IMR-90 (cell line): ENCODE data around the gene NTRK3. TPM values are rescaled to one million over a fixed set of nuclear protein-coding genes. Genes with fewer than 3 reads are reported as not detected.

Experiments used
- ATAC-seq: fragments of 200-7000 bp; cut with Tn5 transposase; 2 replicates; pipeline ENCODE4 v1.9.1; 2020; ENCODE audit warnings: low read depth, mild to moderate bottlenecking, moderate library complexity
- BruUV-seq: library from RNA; stranded (reverse); fragments of 400-500 nt; replicated peaks from 2 replicates; lab custom pipeline; 2021; lab: Mats Ljungman, UMichigan
- CTCF ChIA-PET: fragments of 300-600 bp; formaldehyde crosslinking; extraction: SDS; loops from one replicate; lab custom pipeline; 2021; ENCODE audit warnings: antibody characterized with exemption; lab: Yijun Ruan, JAX
- POLR2A ChIA-PET: fragments of 300-600 bp; sonication (Branson Sonifier 250); formaldehyde crosslinking; loops from one replicate; lab custom pipeline; 2022; ENCODE audit warnings: antibody characterized with exemption; ENCODE audit not compliant: unreplicated experiment; lab: Charles Lee
- DNase-seq: peaks from one replicate; pipeline ENCODE4 v3.0.0; 2013
- H2AFZ ChIP-seq: replicated peaks from 2 replicates; pipeline ENCODE3; 2013; ENCODE audit warnings: low read length, mild to moderate bottlenecking; ENCODE audit not compliant: poor library complexity
- H2AK5ac ChIP-seq: 2 replicates; pipeline ENCODE4 v1.6.1; 2013; ENCODE audit warnings: low read depth, low read length, inconsistent platforms
- H2AK9ac ChIP-seq: replicated peaks from 2 replicates; pipeline ENCODE3; 2013; ENCODE audit warnings: mild to moderate bottlenecking, low read depth, low read length, moderate library complexity; ENCODE audit not compliant: poor library complexity
- H2BK120ac ChIP-seq: 2 replicates; pipeline ENCODE4 v1.6.1; 2013; ENCODE audit warnings: low read depth, low read length, inconsistent platforms
- H2BK15ac ChIP-seq: 3 replicates; pipeline ENCODE4 v1.6.1; 2013; ENCODE audit warnings: low read depth, low read length, inconsistent platforms
- H2BK20ac ChIP-seq: 2 replicates; pipeline ENCODE4 v1.6.1; 2013; ENCODE audit warnings: low read depth, mild to moderate bottlenecking, inconsistent platforms, low read length, moderate library complexity
- H2BK5ac ChIP-seq: 2 replicates; pipeline ENCODE4 v1.6.1; 2013; ENCODE audit warnings: mild to moderate bottlenecking, low read depth, low read length, inconsistent platforms; ENCODE audit not compliant: poor library complexity, severe bottlenecking
- H3K14ac ChIP-seq: replicated peaks from 2 replicates; pipeline ENCODE4 v1.6.1; 2013; ENCODE audit warnings: low read depth, low read length, inconsistent platforms
- H3K18ac ChIP-seq: 2 replicates; pipeline ENCODE4 v1.6.1; 2013; ENCODE audit warnings: low read depth, low read length, control low read depth
- H3K23ac ChIP-seq: 2 replicates; pipeline ENCODE4 v1.6.1; 2013; ENCODE audit warnings: low read depth, low read length, inconsistent platforms
- H3K27ac ChIP-seq: 2 replicates; pipeline ENCODE4 v1.5.1; 2013; ENCODE audit warnings: mild to moderate bottlenecking, control low read depth, low read length; ENCODE audit not compliant: insufficient read depth
- H3K27me3 ChIP-seq: 2 replicates; pipeline ENCODE4 v1.6.1; 2013; ENCODE audit warnings: low read length; ENCODE audit not compliant: control insufficient read depth, insufficient read depth
- H3K36me3 ChIP-seq: 2 replicates; pipeline ENCODE4 v1.6.1; 2013; ENCODE audit warnings: low read length, mixed read lengths; ENCODE audit not compliant: control insufficient read depth, insufficient read depth
- H3K4ac ChIP-seq: 2 replicates; pipeline ENCODE4 v1.6.1; 2013; ENCODE audit warnings: low read depth, low read length, inconsistent platforms
- H3K4me1 ChIP-seq: 2 replicates; pipeline ENCODE4 v1.6.1; 2013; ENCODE audit warnings: low read length, mixed read lengths; ENCODE audit not compliant: control insufficient read depth, insufficient read depth
- H3K4me2 ChIP-seq: 2 replicates; pipeline ENCODE4 v1.6.1; 2013; ENCODE audit warnings: low read depth, mild to moderate bottlenecking, control low read depth, low read length, moderate library complexity
- H3K4me3 ChIP-seq: 2 replicates; pipeline ENCODE4 v1.5.1; 2013; ENCODE audit warnings: low read depth, mild to moderate bottlenecking, control low read depth, low read length, moderate library complexity; ENCODE audit not compliant: insufficient read depth
- H3K56ac ChIP-seq: 2 replicates; pipeline ENCODE4 v1.6.1; 2013; ENCODE audit warnings: low read length, inconsistent platforms; ENCODE audit not compliant: insufficient read depth; ENCODE audit errors: extremely low read depth
- H3K79me1 ChIP-seq, 2 experiments: 2 replicates each; pipeline ENCODE4 v1.6.1; 2013; ENCODE audit warnings: low read length in 2 of 2, inconsistent platforms in 1 of 2, low read depth in 1 of 2
- H3K9ac ChIP-seq: 2 replicates; pipeline ENCODE4 v1.6.1; 2013; ENCODE audit warnings: low read depth, low read length, control low read depth
- H3K9me1 ChIP-seq: 2 replicates; pipeline ENCODE4 v1.6.1; 2013; ENCODE audit warnings: low read length, inconsistent platforms; ENCODE audit not compliant: insufficient read depth
- H3K9me3 ChIP-seq: 2 replicates; pipeline ENCODE4 v1.6.1; 2013; ENCODE audit warnings: low read length; ENCODE audit not compliant: control insufficient read depth, insufficient read depth
- H4K20me1 ChIP-seq: 2 replicates; pipeline ENCODE4 v1.6.1; 2013; ENCODE audit warnings: low read length, inconsistent platforms; ENCODE audit not compliant: insufficient read depth
- H4K5ac ChIP-seq: 2 replicates; pipeline ENCODE4 v1.6.1; 2013; ENCODE audit warnings: mild to moderate bottlenecking, low read depth, low read length, control low read depth
- H4K8ac ChIP-seq, 2 experiments: 2 replicates each; pipeline ENCODE4 v1.6.1; 2013; ENCODE audit warnings: low read depth in 2 of 2, low read length in 2 of 2, control low read depth in 1 of 2, inconsistent platforms in 1 of 2
- H4K91ac ChIP-seq: 2 replicates; pipeline ENCODE4 v1.6.1; 2013; ENCODE audit warnings: low read depth, low read length, inconsistent platforms; ENCODE audit not compliant: insufficient read depth
- MAFK ChIP-seq: IDR thresholded peaks from 2 replicates; pipeline ENCODE4 v1.6.1; 2012; ENCODE audit warnings: low read depth, low read length, improper control_type of control experiment
- MAZ ChIP-seq: IDR thresholded peaks from 2 replicates; pipeline ENCODE4 v1.6.1; 2012; ENCODE audit warnings: low read depth, mild to moderate bottlenecking, low read length, improper control_type of control experiment, moderate library complexity, borderline replicate concordance
- MXI1 ChIP-seq: IDR thresholded peaks from 2 replicates; pipeline ENCODE4 v1.6.1; 2012; ENCODE audit warnings: low read depth, mild to moderate bottlenecking, low read length, moderate library complexity, borderline replicate concordance
- NFE2L2 ChIP-seq: fragments of 150-350 bp; IDR thresholded peaks from 2 replicates; pipeline ENCODE4 v1.6.1; 2016; ENCODE audit warnings: low read depth, mild to moderate bottlenecking, low read length
- RAD21 ChIP-seq: IDR thresholded peaks from 2 replicates; pipeline ENCODE4 v1.6.1; 2012; ENCODE audit warnings: low read length, improper control_type of control experiment
- RCOR1 ChIP-seq: IDR thresholded peaks from 2 replicates; pipeline ENCODE4 v1.6.1; 2012; ENCODE audit warnings: mild to moderate bottlenecking, low read length, improper control_type of control experiment; ENCODE audit not compliant: insufficient replicate concordance
- RFX5 ChIP-seq: IDR thresholded peaks from 2 replicates; pipeline ENCODE4 v1.8.0; 2012; ENCODE audit warnings: low read depth, mild to moderate bottlenecking, low read length, moderate library complexity
- USF2 ChIP-seq: fragments of 150-350 bp; IDR thresholded peaks from 2 replicates; pipeline ENCODE4 v1.6.1; 2017; ENCODE audit warnings: mild to moderate bottlenecking, antibody characterized with exemption, low read length, low read depth
- WGBS, 2 experiments: methylation state at CpG; one replicate each; pipeline versions ENCODE4 v1.1.5 to v1.1.7; 2013; ENCODE audit warnings: missing lambda C conversion rate in 2 of 2; ENCODE audit not compliant: insufficient read length in 1 of 2; ENCODE audit errors: extremely low coverage in 2 of 2; 5-methylcytosine and 5-hydroxymethylcytosine counted together
- dilution Hi-C: fragments of 300-500 bp; cut with HindIII; formaldehyde crosslinking; loops from one replicate; pipeline ENCODE4 v1.14.3; 2018; ENCODE audit warnings: low sequenced_read_pairs; ENCODE audit not compliant: unreplicated experiment
- in situ Hi-C: fragments of 300-500 bp; cut with MboI; formaldehyde crosslinking; loops from 3 replicates; pipeline ENCODE4 v1.14.3; 2019; ENCODE audit warnings: low sequenced_read_pairs, inconsistent platforms, mixed read lengths
- intact Hi-C: fragments of 100-400 bp; cut with micrococcal nuclease; formaldehyde crosslinking; loops from 2 replicates; pipeline ENCODE4 v1.10.0; 2022
- polyA plus RNA-seq, 3 experiments: library from polyadenylated mRNA; depleted of rRNA; stranded (reverse); fragments of >200 nt; gene quantifications; 2 replicates each; pipeline ENCODE4 v1.2.3, GENCODE V29; 2012; ENCODE audit warnings: low replicate concordance in 1 of 3
- total RNA-seq: library from RNA; depleted of rRNA; stranded (reverse); fragments of >200 nt; gene quantifications from 2 replicates; pipeline ENCODE4 v1.2.3, GENCODE V29; 2012

The NTRK3 gene
- total and polyA plus RNA-seq, 2 of the 4 experiments (the other 2 are of a cell fraction), result under 0.01 to 0.15 TPM

GRCh38 chr15:88002706-88003105, 253.8 kb downstream of the NTRK3 start:
- BruUV-seq, result no TSS peak
- no peaks in the 10 kb centered on the region for H3K79me1 ChIP-seq
- intact Hi-C loops, result no loop called here

More at GRCh38 chr15:88002706-88003105, 253.8 kb downstream of the NTRK3 start:
- DNase-seq (no peak), ATAC-seq (no peak)
- Histone ChIP-seq H2BK120ac (no peak overlapping the region), H2AFZ (no peak overlapping the region), H3K23ac (no peak overlapping the region), H2BK15ac (no peak overlapping the region), H3K9me1 (no peaks in the 10 kb centered on the region), H3K4me2 (no peak overlapping the region), H3K27me3 (no peaks in the 10 kb centered on the region), H3K56ac (no peak overlapping the region), H3K27ac (no peak overlapping the region), H3K9ac (no peak overlapping the region), H2AK5ac (no peak overlapping the region), H2AK9ac (no peak overlapping the region), H3K4me1 (no peaks in the 10 kb centered on the region), H4K8ac (no peak overlapping the region), H3K14ac (no peak overlapping the region), H3K18ac (no peak overlapping the region), H4K91ac (no peak overlapping the region), H4K5ac (no peak overlapping the region), H2BK20ac (no peak overlapping the region), H2BK5ac (no peak overlapping the region), H3K4me3 (no peak overlapping the region), H3K9me3 (peaks cover 6% of the 10 kb centered on the region), H4K20me1 (no peaks in the 10 kb centered on the region), H3K4ac (no peak overlapping the region), H3K36me3 (no peaks in the 10 kb centered on the region)
- TF ChIP-seq RAD21, result no peak
- no peak for TF ChIP-seq MXI1
- no peak for TF ChIP-seq MAFK
- TF ChIP-seq NFE2L2, result no peak
- TF ChIP-seq RFX5, result no peak
- no peak for TF ChIP-seq RCOR1
- no peak for TF ChIP-seq MAZ
- TF ChIP-seq USF2, result no peak
- in situ Hi-C loops, result no loop called here
- ChIA-PET POLR2A (no interaction called here), CTCF (no interaction called here)
- no CpG with 5 or more reads among the region's 4 CpGs for WGBS, 2 experiments
- dilution Hi-C loops, result no loop called here
